Pons (tissue), 1 donor: ENCODE data around the gene THSD4.

Experiments
- DNase-seq: peaks from one replicate; pipeline ENCODE4 v3.0.0-alpha.2; 2016; ENCODE audit warnings: low spot score

Gene THSD4

GRCh38 chr15:71098920-71099319, 16.4 kb upstream of the THSD4 start:
- no peak for DNase-seq

- DNase-seq, result no peak
These were observed 12.1 kb upstream of the THSD4 start for GRCh38 chr15:71103102-71103676.

- DNase-seq, result no peak
These were observed 10.6 kb upstream of the THSD4 start for GRCh38 chr15:71104636-71105035.

- DNase-seq, result no peak
These were observed 9.8 kb upstream of the THSD4 start for GRCh38 chr15:71105444-71105843.

- no peak for DNase-seq
These were observed 8.3 kb upstream of the THSD4 start for GRCh38 chr15:71106802-71107500.

GRCh38 chr15:71107501-71107815, 7.8 kb upstream of the THSD4 start:
- DNase-seq, result no peak

- no peak for DNase-seq
These were observed 6.1 kb upstream of the THSD4 start for GRCh38 chr15:71109130-71109529.

GRCh38 chr15:71109905-71110304, 5.4 kb upstream of the THSD4 start:
- no peak for DNase-seq

- DNase-seq, result no peak
These were observed 4.7 kb upstream of the THSD4 start for GRCh38 chr15:71110405-71111180.

- DNase-seq, result no peak
These were observed 4.1 kb upstream of the THSD4 start for GRCh38 chr15:71111181-71111565.

- DNase-seq, result no peak
These were observed 3.3 kb upstream of the THSD4 start for GRCh38 chr15:71111950-71112349.

- no peak for DNase-seq
These were observed 2.8 kb upstream of the THSD4 start for GRCh38 chr15:71112429-71112828.

- no peak for DNase-seq
These were observed 1.1 kb upstream of the THSD4 start for GRCh38 chr15:71114066-71114680.

- DNase-seq, result no peak
These were observed 488 bp downstream of the THSD4 start for GRCh38 chr15:71115567-71116351.

- DNase-seq, result no peak
These were observed 1.1 kb downstream of the THSD4 start for GRCh38 chr15:71116366-71116765.

GRCh38 chr15:71116942-71117341, 1.7 kb downstream of the THSD4 start:
- DNase-seq, result no peak

GRCh38 chr15:71117714-71118305, 2.5 kb downstream of the THSD4 start:
- no peak for DNase-seq

- DNase-seq, result no peak
These were observed 3.1 kb downstream of the THSD4 start for GRCh38 chr15:71118345-71118744.

GRCh38 chr15:71118881-71119632, 3.8 kb downstream of the THSD4 start:
- DNase-seq, result no peak

GRCh38 chr15:71120428-71120944, 5.2 kb downstream of the THSD4 start:
- DNase-seq, result no peak

- no peak for DNase-seq
These were observed 6.2 kb downstream of the THSD4 start for GRCh38 chr15:71121442-71121841.
